ENCODE results near the gene RBPJL. TPM values are rescaled to one million over a fixed set of nuclear protein-coding genes. Genes with fewer than 3 reads are reported as not detected.

Gene RBPJL
- total and polyA plus RNA-seq, 2 of the 13 experiments (the other 11 are each of a cell fraction or from before 2014, with no cell fraction given): not detected

DNA sequence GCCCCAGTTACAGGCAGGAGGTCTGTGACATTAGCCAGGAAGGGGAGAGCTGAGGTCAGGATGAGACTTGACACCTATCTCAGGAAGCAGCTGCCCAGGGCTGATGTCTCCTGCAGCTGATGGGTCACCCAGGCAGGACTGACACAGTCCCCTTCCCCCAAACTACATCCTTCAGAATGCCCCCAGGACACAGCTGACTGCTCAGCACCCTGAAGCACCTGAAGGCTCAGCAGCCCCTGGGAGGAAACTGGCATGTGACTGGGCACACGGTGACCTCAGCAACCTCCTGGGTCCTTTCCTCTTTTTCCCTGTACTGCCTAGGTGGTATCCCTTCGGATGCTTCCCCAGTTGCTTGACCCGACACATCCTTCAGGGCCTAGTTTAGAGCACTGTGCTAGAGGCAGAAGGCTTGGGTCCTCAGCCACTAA, 39.7 kb downstream of the RBPJL start (continued):
- TF ChIP-seq ZNF280B (CRISPR knock-in tag; IDR thresholded peaks at IDR 0.05; ENCODE audit: borderline replicate concordance): no peak
- TF ChIP-seq MEF2D (CRISPR knock-in tag; IDR thresholded peaks at IDR 0.05): no peak
- TF ChIP-seq IRF2 (CRISPR knock-in tag; IDR thresholded peaks at IDR 0.05): no peak
- TF ChIP-seq GLI4 (CRISPR knock-in tag; IDR thresholded peaks at IDR 0.05; ENCODE audit: borderline replicate concordance): peak; percentile 60; the same call in 1 of the 2 replicates
- TF ChIP-seq TBX2 (CRISPR knock-in tag; IDR thresholded peaks at IDR 0.05; ENCODE audit: borderline replicate concordance): peak; percentile 45; the same call in 1 of the 2 replicates
- TF ChIP-seq ZNF20 (CRISPR knock-in tag; IDR thresholded peaks at IDR 0.05): no peak
- no peak for TF ChIP-seq HMGA1 (CRISPR knock-in tag; conservative IDR thresholded peaks at IDR 0.05)
- no peak for TF ChIP-seq NFE2 (CRISPR knock-in tag; IDR thresholded peaks at IDR 0.05)
- TF ChIP-seq TRAFD1 (CRISPR knock-in tag; IDR thresholded peaks at IDR 0.05; ENCODE audit: borderline replicate concordance): peak; percentile 83; the same call in 1 of the 2 replicates
- no peak for TF ChIP-seq ETS1 (CRISPR knock-in tag; IDR thresholded peaks at IDR 0.05)
- TF ChIP-seq, protein P1, sequence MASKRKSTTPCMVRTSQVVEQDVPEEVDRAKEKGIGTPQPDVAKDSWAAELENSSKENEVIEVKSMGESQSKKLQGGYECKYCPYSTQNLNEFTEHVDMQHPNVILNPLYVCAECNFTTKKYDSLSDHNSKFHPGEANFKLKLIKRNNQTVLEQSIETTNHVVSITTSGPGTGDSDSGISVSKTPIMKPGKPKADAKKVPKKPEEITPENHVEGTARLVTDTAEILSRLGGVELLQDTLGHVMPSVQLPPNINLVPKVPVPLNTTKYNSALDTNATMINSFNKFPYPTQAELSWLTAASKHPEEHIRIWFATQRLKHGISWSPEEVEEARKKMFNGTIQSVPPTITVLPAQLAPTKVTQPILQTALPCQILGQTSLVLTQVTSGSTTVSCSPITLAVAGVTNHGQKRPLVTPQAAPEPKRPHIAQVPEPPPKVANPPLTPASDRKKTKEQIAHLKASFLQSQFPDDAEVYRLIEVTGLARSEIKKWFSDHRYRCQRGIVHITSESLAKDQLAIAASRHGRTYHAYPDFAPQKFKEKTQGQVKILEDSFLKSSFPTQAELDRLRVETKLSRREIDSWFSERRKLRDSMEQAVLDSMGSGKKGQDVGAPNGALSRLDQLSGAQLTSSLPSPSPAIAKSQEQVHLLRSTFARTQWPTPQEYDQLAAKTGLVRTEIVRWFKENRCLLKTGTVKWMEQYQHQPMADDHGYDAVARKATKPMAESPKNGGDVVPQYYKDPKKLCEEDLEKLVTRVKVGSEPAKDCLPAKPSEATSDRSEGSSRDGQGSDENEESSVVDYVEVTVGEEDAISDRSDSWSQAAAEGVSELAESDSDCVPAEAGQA (IDR thresholded peaks at IDR 0.05; ENCODE audit: low read depth): no peak
- TF ChIP-seq, protein P1 (CRISPR knock-in tag; IDR thresholded peaks at IDR 0.05; ENCODE audit: borderline replicate concordance): no peak
- TF ChIP-seq ATF3 (CRISPR knock-in tag; IDR thresholded peaks at IDR 0.05): no peak
- no peak for TF ChIP-seq TBL1XR1 (IDR thresholded peaks at IDR 0.05; ENCODE audit: borderline replicate concordance, low read length, partially characterized antibody)
- TF ChIP-seq ZSCAN25 (CRISPR knock-in tag; IDR thresholded peaks at IDR 0.05): peak; percentile 35; the same call in 1 of the 2 replicates
- no peak for TF ChIP-seq ZNF776 (CRISPR knock-in tag; IDR thresholded peaks at IDR 0.05)
- no peak for TF ChIP-seq ELF3 (CRISPR knock-in tag; IDR thresholded peaks at IDR 0.05)
- TF ChIP-seq, protein P2, sequence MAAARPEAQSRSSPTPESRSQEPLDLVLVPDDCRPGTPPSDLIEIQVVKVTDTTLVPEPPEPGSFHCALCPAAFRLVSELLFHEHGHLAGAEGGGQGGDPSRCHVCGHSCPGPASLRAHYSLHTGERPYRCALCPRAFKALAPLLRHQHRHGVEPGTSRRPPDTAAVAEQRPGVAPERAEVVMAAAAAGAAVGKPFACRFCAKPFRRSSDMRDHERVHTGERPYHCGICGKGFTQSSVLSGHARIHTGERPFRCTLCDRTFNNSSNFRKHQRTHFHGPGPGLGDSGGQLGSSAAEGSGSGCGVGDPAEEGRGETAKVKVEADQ (CRISPR knock-in tag; IDR thresholded peaks at IDR 0.05; ENCODE audit: borderline replicate concordance): peak; percentile 81
- TF ChIP-seq PCBP1 (IDR thresholded peaks at IDR 0.05; ENCODE audit: borderline replicate concordance, low read depth, low read length): no peak

All from HepG2 (cell line).